Measurements from ENCODE around the gene ZNF2.
"Not testable (repeated sequence)": the region's sequence is repeated elsewhere in the genome, so short reads cannot be mapped to it uniquely, and the experiment has no call there.

ZNF2 gene

DNA sequence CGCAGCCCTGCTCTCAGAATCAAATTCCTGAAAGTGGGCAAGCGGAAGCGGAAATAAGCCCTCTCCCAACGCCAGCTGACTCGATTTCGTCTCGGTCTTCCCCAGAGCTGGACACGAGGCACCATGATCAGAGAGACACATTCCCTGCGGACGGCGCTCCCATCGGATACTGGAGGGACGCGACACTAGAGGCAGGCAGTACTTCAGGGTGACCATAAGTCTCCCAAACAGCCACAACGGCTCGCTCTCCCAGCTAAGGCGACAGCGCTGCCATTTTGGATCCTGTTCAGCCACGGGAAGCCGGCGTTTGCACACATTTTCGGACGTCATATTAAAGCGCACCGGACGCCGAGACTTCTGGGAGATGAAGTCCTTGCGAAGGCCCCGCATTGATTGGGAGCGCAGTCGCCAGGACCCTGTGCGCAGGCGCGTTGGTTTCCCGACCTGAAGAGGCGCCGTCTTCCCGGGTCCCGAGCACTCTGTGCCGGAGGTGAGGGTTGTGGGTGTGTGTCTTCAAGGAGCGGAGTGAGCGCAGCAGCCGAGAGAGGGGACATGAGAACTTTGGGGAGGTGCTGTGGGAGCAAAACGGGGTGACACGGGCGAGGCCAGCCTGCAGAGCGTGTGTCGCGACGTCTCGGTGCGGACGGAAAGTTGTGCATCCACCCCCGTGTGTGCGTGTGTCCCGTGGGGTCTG lies at the start of gene ZNF2:
ZNF2 (plus strand) TSS at position 439 of the 694 bp plus-strand sequence. CDS start 10,418 bp downstream, outside the sequence.
- DNase-seq, result peak; percentile 98

DNA sequence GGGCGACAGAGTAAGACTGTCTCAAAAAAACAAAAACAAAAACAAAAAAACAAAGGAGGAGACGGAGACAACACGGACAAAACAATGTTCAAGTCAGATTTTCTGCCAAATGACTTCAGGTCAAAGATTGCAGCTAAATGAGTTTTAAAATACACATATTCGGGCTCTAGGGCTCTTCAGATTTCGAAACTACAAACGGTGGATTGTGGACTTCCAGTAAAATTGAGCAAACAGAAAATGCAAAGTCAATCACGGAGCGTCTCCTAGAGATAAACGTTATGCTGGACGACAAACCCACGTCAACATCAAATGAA lies 44.6 kb upstream of the ZNF2 start:
- DNase-seq, result no peak

DNA sequence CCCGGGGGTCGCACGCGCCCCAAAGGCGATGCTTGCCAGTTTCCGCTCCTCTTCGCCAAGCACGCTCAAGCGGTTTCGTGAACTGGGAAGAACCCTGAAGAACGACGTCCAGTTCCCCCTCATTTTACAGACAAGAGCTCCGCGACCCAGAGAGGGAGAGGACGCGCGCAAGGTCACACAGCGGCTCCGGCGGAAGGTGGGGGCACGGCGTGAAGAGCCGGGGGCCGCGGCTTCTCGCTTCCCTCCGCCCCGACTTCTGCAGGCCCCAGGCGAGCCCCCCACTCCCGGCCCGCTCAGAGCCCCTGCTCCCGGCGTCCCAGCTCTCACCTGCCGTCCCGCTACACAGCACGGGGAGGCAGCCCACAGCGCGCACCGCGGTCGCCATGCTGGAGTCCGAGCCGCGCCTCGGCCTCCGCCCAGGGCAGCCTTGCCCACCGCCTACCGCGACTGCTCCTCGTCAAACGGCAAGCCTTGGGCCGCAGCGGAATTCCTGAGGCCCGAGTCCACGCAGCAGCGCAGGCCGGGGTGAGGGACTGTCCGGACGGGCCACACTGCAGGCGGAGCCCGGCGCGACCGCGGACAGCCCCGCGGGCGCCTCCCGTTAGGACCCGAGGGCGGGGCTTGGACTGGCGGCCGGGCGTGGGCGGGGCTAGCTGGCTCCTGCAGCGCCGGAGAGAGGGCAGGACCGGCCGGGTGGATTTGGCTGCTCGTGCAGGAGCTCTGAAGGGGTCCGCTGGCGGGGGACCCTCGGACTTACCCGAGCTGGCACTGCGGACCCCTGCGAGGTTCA lies 44.0 kb upstream of the ZNF2 start, which contains the start of gene MRPS5:
MRPS5 (minus strand) TSS at position 402 of the 790 bp plus-strand sequence; CDS start at position 385, 17 bp downstream.
- peak; percentile 87 for DNase-seq

DNA sequence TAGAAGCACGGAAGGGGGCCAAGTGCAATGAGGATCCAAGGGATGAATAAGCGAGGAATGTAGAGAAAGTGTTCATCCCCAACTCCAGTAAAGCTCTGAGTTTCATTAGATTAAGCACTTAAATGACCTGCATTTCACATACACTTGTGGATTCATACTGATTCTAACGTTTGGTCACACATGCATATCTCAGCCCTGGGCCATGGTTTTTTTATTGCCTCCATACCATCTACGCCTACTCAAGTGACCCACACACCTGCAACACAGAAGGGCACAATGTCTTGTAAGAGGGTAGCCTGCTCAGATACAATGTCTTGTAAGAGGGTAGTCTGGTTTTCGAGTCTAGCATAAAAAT lies 43.4 kb upstream of the ZNF2 start:
- DNase-seq, result no peak

DNA sequence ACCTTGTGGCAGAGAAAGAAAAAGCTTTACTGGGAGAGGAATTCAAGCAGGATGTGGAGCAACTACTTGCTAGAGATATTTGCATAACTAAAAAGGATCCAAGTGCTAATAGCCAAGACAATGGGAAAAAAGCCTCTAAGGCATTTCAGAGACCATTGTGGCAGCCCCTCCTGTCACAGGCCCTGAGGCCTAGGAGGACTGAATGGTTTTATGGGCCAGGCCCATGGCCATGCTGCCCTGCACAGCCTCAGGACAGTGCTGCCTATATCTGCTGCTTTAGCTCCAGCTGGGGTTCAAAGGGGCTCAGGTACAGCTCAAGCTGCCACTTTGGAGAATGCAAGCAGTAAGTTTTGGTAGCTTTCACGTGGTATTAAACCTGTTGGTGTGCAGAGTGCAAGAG lies 26.9 kb upstream of the ZNF2 start:
- DNase-seq, result no peak

DNA sequence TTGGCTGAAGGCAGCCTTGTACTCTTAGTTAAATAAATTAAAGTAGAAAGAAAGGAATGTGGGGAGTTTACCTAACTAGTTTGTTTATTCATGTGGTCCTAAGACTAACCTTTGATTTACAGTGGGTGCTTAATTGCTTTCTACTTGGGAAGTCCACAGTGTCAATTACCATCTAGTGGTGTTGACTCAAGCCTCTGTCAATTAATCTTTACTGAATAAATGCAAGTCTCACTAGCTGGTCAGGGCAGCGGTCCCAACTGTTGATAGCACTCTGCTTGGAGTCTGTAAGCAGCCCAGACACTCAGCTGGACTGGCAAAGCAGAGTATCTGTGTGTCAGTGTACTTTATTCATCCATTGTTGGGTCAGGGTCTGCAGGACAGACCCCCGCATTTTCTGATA lies 21.8 kb upstream of the ZNF2 start:
- DNase-seq, result no peak

DNA sequence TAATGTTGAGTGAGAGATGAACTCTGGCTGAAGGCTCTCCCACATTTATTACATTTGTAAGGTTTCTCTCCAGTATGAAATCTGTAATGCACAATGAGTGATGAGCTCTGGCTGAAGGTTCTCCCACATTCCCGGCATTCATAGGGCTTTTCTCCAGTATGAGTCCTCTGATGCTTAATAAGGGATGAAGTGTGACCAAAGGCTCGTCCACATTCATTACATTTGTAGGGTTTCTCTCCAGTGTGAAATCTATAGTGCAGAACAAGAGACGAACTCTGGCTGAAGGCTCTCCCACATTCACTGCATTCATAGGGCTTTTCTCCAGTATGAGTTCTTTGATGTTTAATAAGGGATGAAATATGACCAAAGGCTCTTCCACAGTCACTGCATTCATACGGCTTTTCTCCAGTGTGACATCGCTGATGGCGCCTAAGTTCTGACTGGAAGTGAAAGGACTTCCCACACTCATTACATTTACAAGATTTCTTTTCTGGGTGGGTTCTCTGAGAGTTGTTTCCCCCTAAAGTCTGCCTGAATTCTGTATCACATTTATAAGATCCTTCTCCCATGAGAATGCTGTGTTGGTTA lies 16.1 kb upstream of the ZNF2 start:
- no peak for DNase-seq

DNA sequence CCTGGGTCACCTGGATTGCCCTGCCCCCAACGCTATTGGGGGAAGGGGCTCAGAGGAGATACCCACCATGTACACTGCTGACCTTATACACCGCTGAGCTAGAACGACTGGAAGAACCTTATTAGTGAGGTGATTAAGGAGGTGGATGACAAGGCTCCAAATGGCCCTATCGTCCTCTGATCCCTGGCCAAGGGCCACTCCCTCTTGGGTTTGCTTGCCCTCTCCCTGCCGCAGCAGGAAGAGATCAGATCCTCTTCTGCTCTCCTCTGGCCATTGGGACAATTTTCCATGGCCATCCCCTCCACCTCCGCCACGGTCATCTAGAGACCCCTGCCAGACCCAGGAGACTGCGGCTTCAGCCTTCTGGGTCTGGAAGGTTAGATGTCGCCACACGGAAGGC lies 7.2 kb upstream of the ZNF2 start:
- no peak for DNase-seq

DNA sequence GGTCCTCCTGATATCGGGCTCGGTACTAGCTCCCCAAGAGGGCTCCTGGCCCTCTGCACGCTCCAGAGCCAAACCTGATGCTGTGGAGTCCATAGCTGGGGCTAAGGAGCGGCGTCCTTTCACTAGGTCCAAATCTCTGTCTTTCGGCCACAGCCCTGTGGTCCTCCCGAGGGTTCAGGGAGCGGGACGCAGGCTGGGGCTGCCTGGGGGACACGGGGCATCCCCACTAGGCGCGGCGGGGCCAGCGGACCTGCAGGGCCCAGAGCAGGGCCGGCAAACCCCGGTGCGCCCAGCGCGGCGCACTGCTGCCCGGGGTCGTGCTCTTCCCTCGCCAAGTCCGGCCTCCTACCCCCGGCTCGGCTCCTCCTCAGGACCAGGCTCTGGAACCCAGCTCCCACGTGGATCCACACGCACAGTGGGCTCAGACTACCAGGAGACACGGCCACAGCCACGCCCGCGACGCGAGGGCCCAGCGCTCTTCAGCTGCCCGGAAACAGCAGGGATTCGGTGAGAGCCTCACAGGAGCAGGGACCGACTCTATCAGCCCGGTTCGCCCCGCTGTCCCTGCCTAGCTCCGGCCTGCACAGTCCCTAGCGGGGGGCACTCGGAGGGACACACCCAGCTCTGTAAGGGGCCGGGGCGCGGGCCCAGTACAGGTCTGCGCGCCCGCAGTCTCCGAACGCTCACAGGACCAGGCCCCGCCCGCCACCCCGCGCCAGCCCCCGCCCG lies 6.6 kb upstream of the ZNF2 start:
- DNase-seq, result peak; percentile 64

DNA sequence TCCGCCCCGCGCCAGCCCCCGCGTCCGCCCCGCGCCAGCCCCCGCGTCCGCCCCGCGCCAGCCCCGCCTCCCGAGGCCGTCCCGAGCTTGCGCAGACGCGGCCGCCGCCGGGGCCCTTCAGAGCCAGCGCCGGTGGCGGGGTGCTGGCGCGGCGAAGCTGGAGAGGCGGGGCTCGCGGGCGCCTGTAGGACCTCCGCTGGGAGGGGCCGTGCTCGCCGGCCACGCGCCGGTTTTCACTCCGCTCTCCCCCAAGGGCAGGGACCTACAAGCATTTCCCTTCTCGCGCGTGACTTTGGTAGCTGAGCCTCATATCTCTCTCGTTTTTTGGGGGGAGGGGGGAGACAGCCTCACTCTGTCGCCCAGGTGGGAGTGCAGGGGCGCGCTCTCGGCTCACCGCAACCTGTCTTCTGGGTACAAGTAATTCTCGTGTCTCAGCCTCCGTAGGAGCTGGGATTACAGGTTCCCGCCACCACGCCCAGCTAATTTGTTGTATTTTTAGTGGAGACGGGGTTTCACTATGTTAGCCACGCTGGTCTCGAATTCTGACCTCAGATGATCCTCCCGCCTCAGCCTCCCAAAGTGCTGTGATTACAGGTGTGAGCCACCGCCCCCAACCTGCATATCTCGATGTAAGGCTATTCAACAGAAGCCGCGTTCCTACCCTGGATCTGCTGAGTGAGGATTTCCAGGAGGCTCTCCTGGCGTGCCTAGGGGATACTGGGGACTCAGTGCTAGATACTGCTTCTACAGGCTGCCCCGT lies 5.7 kb upstream of the ZNF2 start, which contains the start of gene ZNF514:
ZNF514 (minus strand) TSS at position 159 of the 760 bp plus-strand sequence. CDS start 6,595 bp downstream, outside the sequence.
- peak; percentile 77 for DNase-seq

DNA sequence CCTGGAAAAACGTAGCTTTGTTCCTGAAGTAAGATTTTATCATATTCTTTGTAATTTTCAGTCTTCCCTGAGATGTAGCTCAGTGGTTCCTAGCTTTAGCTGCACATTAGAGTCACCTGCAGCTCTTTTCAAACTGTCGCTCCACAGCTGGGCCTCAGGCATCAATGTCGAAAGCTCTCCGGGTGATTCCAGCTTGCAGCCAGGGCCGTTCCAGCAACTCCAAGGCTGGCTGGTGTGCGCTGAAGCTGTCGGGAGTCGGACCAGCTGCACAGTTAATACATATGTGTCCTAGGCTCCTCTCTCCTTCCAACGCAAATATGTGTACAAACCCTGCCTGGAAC lies 609 bp upstream of the ZNF2 start:
- DNase-seq, result no peak

DNA sequence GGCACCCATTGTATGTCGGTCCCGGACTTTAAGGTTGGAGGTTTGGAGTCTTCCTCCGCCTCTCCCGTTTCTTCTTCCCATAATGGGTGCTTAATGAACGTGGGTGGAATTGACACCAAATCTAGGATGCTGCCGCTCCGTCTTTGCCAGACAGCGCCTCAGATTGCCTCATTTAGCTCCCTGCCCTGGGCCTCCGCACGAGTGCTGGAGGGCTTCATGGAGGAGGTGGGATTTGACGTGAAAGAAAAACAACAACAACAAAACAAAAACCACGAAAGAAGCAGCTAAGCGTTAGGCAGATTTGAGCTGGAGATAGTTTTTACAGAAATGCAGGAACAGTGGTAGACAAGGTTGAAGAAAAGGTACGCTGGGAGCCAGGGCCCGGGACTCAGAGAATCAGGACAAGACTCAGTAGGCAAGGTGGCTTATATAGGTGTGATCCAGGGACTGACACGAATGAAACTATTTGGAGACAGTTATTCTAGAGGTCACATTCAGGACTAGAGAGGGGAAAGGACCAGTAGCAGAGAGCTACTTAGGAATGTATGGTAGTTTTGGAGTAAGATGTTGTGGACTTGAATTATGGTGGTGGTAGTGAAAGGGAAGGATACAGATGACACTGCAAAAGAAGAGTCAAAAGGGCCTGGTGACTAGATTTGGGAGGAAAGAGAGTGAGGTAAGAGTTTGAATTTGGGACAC lies 605 bp downstream of the ZNF2 start:
- no peak for DNase-seq

DNA sequence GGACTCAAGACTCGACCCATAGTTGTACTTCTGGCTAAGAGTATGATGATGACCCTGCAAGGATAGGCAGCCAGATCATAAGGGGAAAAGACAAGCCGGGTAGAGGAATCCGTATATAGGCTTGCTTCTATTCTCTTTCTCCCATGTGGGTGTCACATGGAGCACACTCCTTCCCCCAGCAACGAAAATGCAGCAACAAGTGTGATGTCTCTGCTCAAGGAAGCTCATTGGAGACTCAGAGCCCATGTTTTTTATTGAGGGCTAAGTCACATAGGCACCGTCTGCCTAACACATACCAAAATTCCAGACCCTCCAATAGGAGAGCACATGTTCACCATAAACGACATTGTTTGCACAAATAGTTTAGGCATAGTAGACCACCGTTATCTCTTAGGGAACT lies 6.3 kb downstream of the ZNF2 start:
- DNase-seq, result no peak

DNA sequence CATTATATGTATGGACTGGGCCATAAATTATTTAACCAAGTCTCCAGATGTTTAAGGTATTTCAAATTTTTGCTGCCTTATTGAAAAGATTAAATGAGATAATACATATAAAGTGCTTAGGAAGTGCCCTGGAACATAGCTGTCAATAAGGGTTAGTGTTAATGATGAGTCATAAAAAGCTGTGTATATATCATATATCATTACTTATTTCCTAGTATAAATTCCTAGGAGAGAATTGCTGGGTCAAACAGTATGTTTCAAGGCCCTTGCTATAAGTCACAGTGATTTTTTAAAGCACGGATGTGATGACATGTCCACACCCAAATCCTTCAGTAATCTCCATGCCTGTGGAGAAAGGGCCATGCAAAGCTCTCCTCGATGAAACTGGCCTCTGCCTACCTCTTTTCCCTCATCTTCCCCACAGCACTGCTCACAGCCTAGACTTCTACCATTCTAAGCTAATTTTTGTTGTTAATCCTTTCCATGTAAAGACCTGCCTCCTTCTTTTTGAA lies 8.5 kb downstream of the ZNF2 start:
- no peak for DNase-seq

DNA sequence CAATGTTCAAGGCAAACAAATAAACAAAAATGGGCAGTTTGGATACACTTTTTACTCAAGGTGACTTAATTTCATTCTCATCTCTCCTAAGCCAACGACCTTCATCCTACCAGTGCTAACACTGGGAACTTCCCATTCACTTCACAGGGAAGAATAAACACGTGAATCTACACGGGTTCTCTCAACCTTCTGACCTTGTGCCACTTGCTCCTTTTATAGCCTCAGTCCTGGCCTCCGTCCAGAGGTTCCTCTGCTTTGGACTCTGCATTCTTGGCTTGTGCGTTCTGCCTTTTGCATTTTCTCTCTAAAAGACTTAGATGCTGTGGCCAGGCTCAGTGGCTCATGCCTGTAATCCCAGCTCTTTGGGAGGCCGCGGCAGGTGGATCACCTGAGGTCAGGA lies 13.8 kb downstream of the ZNF2 start:
- no peak for DNase-seq

DNA sequence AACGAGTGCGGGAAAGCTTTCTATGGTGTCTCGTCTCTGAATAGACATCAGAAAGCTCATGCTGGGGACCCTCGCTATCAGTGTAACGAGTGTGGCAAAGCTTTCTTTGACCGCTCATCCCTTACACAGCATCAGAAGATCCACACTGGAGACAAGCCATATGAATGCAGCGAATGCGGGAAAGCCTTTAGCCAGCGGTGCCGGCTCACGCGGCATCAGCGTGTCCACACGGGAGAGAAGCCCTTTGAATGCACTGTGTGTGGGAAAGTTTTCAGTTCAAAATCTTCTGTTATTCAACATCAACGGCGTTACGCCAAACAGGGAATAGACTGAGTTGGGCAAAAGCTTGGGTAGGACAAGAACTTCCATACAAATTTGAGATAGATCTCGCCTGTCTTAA lies 16.2 kb downstream of the ZNF2 start:
- DNase-seq, result no peak

DNA sequence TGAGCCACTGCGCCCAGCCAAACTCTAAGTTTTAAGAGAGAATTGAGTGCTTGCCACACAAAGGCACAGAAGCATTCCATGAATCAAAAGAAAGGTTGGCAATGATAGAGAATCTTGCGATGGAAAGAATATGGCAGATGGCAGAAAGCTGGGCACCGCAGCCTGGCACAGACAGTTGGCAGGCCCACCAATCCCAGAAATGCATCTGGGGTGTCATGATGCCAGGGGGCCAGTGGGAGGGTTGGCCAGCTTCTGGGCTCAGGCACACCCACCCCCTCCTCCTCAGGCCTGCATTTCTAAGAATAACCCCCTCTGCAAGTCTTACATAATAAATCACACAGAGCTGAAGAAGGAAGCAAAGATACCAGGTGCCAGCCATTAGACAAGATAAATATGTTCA lies 19.6 kb downstream of the ZNF2 start:
- no peak for DNase-seq

DNA sequence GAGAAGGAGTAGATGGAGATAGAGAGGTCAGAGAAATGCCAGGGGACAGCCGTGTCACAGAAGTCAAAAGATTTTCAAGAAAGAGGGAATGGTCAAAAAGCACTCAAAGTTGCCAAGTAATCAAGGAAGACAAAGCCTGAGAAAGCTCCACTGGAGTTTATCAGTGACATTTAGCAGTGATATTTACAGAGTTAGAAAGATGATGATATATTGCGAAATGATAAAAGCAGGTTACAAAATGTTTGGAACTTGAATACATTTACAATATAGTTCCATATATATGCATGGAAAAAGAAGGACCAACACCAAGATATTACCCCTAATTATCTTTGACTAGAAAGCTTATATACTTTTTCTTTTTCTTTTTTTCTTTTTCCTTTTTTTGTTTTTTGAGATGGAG lies 20.4 kb downstream of the ZNF2 start:
- DNase-seq, result no peak

DNA sequence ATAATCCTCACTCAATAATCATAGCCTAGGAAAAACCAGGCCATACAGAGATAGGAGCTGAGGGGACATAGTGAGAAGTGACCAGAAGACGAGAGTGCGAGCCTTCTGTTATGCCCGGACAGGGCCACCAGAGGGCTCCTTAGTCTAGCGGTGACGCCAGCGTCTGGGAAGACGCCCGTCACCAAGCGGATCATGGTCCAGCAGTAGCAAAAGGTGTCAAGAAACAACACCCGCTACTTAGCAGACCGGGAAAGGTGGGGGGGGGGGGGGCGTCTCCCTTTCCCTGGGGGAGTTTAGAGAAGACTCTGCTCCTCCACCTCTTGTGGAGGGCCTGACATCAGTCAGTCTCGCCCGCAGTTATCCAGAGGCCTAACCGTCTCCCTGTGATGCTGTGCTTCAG lies 27.3 kb downstream of the ZNF2 start:
- DNase-seq, result not testable (repeated sequence)

DNA sequence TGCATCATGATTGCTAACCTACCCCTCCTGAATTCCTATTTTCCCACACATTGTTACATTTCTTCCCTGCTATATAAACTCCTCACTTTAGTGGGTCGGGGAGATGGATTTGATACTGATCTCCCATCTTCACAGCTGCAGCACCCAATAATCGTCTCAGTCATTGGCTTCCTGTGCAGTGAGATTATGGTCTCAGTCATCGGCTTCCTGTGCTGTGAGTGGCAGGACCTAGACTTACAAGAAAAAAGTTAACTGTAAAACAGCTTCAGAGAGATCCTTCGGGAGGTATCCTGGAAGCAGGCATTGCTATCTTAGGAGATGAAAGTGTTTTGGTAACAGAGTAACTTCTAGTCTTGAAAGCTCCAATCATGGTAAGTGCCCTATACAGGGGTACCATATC lies 38.3 kb downstream of the ZNF2 start:
- no peak for DNase-seq

DNA sequence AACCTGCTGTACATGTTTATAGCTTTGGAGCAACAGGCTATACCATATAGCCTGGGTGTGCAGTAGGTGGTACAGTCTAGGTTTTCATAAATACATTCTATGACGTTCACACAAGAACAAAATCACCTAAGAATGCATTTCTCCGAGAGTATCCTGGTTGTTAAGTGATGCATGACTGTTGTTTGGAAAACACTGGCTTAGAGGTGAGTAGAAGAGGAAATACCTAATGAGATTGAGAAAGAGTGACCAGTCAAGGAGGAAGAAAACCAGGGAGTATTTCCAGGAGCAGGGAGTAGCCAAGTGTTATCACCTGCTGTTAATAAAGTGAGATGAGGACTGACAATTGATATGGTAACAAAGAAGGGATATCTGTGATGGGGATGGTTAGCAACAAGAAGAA lies 38.8 kb downstream of the ZNF2 start:
- no peak for DNase-seq

DNA sequence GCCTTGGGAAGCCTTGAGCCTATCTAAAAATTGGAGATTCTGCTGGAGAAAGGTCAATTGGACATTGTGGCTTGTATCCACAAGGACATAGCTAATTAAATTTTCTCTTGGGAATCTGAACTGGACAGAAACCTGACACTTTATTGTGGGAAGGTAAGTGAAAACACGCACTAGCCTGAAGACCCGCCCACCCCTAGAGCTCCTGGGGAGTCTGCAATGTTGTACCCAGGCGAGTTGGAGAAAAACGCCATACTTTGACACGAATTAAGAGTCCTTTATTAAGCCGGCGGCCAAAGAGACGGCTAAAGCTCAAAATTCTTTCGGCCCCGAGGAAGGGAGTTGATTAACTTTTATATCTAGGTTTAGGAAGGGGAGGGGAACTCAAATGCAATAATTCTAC lies 40.5 kb downstream of the ZNF2 start:
- DNase-seq, result no peak

Measured in left hindlimb (tissue), 1 donor.